Measurements from ENCODE around the gene PTPN12.

- TF ChIP-seq CTCF (IDR thresholded peaks at IDR 0.05), result no peak
- no peak for TF ChIP-seq POLR2A (IDR thresholded peaks at IDR 0.05)
These were observed 116.5 kb downstream of the PTPN12 start for GRCh38 chr7:77653572-77653971.
